Stomach (tissue), 4 donors: ENCODE measurements around the gene MFSD6L.

ENCODE experiments used
- CTCF ChIP-seq, 7 experiments: fragments of 450-650 bp in 4 of 7; fragments of 200-600 bp in 3 of 7; sonication (generic) in 3 of 7; IDR thresholded peaks; one replicate each; pipeline ENCODE4 v1.5.1; 2016 to 2019; ENCODE audit warnings: antibody characterized with exemption in 7 of 7, control low read depth in 2 of 7, mild to moderate bottlenecking in 1 of 7
- EP300 ChIP-seq: sonication (generic); formaldehyde crosslinking; IDR thresholded peaks from one replicate; pipeline ENCODE4 v1.6.1; 2017; ENCODE audit warnings: antibody characterized with exemption
- POLR2A ChIP-seq, 4 donors: fragments of 450-650 bp; IDR thresholded peaks; one replicate each; pipeline ENCODE4 v1.6.1; 2016; ENCODE audit warnings: antibody characterized with exemption in 4 of 4, control low read depth in 2 of 4, mild to moderate bottlenecking in 1 of 4, moderate library complexity in 1 of 4

DNA sequence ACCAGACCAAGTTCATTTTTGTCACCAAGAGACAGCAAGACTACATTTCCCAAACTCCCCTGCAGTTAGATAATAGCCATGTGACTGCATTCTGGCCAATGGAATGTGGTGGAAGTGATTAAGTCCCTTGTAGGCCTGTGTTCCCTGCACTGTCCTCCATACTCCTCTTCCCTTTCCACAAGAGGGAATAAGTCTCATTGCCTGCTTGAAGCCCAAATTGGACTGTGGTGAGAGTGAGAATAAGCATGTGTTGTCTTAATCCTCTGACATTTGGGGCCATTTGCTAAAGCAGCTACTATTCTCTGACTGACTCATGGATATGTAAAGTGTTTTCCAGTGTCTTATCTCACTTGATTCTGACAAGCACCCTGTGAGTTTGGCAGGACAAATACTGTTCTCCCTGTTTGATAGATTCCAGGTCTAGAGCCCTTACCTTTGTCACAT is 47.6 kb upstream of the MFSD6L start:
- TF ChIP-seq EP300 = no peak
- TF ChIP-seq CTCF (IDR thresholded peaks at IDR 0.05) = no peak
- TF ChIP-seq POLR2A (IDR thresholded peaks at IDR 0.05) = no peak
